Type B pancreatic cell (in vitro differentiated cells): Measurements from ENCODE around the gene PLD1. TPM values are rescaled to one million over a fixed set of nuclear protein-coding genes. Genes with fewer than 3 reads are reported as not detected.

Experiments
- DNase-seq: peaks from one replicate; pipeline ENCODE4 v3.0.0; 2021; ENCODE audit warnings: mixed read lengths; ENCODE audit not compliant: unreplicated experiment; ENCODE audit errors: extremely low spot score
- H3K27ac Mint-ChIP-seq: 2 replicates; pipeline ENCODE4 v1.8.0; 2021; ENCODE audit warnings: mild to moderate bottlenecking, mixed read lengths
- H3K27me3 Mint-ChIP-seq: 2 replicates; pipeline ENCODE4 v1.8.0; 2021; ENCODE audit warnings: mixed read lengths
- H3K36me3 Mint-ChIP-seq: 2 replicates; pipeline ENCODE4 v1.8.0; 2021; ENCODE audit warnings: mixed read lengths
- H3K4me1 Mint-ChIP-seq: one replicate; pipeline ENCODE4 v1.8.0; 2021; ENCODE audit warnings: mixed read lengths; ENCODE audit not compliant: unreplicated experiment
- H3K4me3 Mint-ChIP-seq: 2 replicates; pipeline ENCODE4 v1.8.0; 2021; ENCODE audit warnings: mild to moderate bottlenecking, mixed read lengths
- H3K9me3 Mint-ChIP-seq: 2 replicates; pipeline ENCODE4 v1.8.0; 2021; ENCODE audit warnings: mixed read lengths
- CTCF ChIP-seq: fragments of 200-600 bp; sonication (generic); conservative IDR thresholded peaks from 2 replicates; pipeline ENCODE4 v1.5.0; 2021; ENCODE audit warnings: antibody characterized with exemption, mild to moderate bottlenecking
- total RNA-seq: library from RNA; stranded (reverse); gene quantifications from 2 replicates; pipeline ENCODE4 v1.2.1, GENCODE V29; 2021; ENCODE audit warnings: low replicate concordance

PLD1 gene
- total RNA-seq, 1 donor from 2014 or later: 33.3 TPM

GRCh38 chr3:171790574-171790897 lies 19.7 kb downstream of the PLD1 start:
- Mint-ChIP-seq H3K27ac (peak overlapping the region; percentile 27), H3K9me3 (peaks cover 12% of the 10 kb centered on the region), H3K4me3 (no peak overlapping the region), H3K27me3 (no peaks in the 10 kb centered on the region), H3K4me1 (peaks cover 24% of the 10 kb centered on the region), H3K36me3 (peaks cover 6% of the 10 kb centered on the region)
- no peak for TF ChIP-seq CTCF
- no peak for DNase-seq

GRCh38 chr3:171789759-171790505 lies 20.4 kb downstream of the PLD1 start:
- peak overlapping the region; percentile 27 for H3K27ac Mint-ChIP-seq
- TF ChIP-seq CTCF: no peak
- peaks cover 24% of the 10 kb centered on the region for H3K4me1 Mint-ChIP-seq
- peaks cover 12% of the 10 kb centered on the region for H3K9me3 Mint-ChIP-seq
- H3K4me3 Mint-ChIP-seq: no peak overlapping the region
- no peak for DNase-seq
- H3K36me3 Mint-ChIP-seq: peaks cover 6% of the 10 kb centered on the region
- no peaks in the 10 kb centered on the region for H3K27me3 Mint-ChIP-seq

- Mint-ChIP-seq H3K4me1 (peaks cover 24% of the 10 kb centered on the region), H3K36me3 (peaks cover 6% of the 10 kb centered on the region), H3K27me3 (no peaks in the 10 kb centered on the region), H3K9me3 (peaks cover 12% of the 10 kb centered on the region), H3K4me3 (no peak overlapping the region), H3K27ac (peak overlapping the region; percentile 17)
- no peak for TF ChIP-seq CTCF
- no peak for DNase-seq
Measured at GRCh38 chr3:171788546-171789351, 21.5 kb downstream of the PLD1 start.

GRCh38 chr3:171786997-171787396 lies 23.3 kb downstream of the PLD1 start:
- Mint-ChIP-seq H3K27me3 (no peaks in the 10 kb centered on the region), H3K36me3 (peaks cover 6% of the 10 kb centered on the region), H3K4me3 (no peak overlapping the region), H3K27ac (no peak overlapping the region), H3K9me3 (peaks cover 12% of the 10 kb centered on the region), H3K4me1 (peaks cover 24% of the 10 kb centered on the region)
- DNase-seq: no peak
- TF ChIP-seq CTCF: no peak

- Mint-ChIP-seq H3K4me1 (peaks cover 11% of the 10 kb centered on the region), H3K27me3 (no peaks in the 10 kb centered on the region), H3K4me3 (no peak overlapping the region), H3K36me3 (peaks cover 6% of the 10 kb centered on the region), H3K9me3 (peaks cover 12% of the 10 kb centered on the region), H3K27ac (no peak overlapping the region)
- no peak for TF ChIP-seq CTCF
- no peak for DNase-seq
Measured at GRCh38 chr3:171784937-171785336, 25.3 kb downstream of the PLD1 start.
